Measurements from ENCODE around the gene NKX6-2.

DNA sequence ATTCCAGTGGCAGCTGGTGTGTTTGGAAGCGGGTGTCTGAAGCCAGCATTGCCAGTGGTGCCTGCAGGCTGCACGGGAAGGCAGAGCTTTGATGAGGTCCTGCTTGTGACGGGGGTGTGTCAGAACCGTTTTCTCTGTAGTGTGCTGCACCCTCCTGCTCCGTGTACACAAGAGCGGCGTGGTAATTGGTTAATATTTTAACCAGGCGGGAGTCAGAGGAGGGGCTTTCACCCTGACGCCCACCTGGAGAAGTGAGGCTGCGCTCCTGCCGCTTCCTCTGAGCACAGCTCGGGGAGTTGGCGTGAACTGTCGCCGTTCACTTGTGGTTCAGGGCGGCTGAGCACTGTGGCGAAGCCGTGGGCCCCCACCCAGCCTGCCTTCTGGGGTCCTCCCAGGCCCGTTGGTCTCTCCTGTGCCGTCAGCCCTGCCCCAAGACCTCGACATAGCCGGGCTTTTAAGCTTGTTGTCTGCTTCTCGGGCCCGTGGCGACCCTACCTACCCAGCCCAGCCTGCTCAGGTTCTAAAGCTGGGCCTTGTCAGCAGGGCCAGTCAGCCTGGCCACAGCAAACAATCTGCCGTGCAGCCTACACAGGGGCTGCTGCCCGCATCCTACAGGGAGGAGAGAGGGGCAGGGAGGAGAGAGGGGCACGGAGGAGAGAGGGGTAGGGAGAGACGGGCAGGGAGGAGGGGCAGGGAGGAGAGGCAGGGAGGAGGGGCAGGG lies 11.6 kb downstream of the NKX6-2 start:
- no peak for TF ChIP-seq POLR2A (IDR thresholded peaks at IDR 0.05)
- TF ChIP-seq, protein P1, sequence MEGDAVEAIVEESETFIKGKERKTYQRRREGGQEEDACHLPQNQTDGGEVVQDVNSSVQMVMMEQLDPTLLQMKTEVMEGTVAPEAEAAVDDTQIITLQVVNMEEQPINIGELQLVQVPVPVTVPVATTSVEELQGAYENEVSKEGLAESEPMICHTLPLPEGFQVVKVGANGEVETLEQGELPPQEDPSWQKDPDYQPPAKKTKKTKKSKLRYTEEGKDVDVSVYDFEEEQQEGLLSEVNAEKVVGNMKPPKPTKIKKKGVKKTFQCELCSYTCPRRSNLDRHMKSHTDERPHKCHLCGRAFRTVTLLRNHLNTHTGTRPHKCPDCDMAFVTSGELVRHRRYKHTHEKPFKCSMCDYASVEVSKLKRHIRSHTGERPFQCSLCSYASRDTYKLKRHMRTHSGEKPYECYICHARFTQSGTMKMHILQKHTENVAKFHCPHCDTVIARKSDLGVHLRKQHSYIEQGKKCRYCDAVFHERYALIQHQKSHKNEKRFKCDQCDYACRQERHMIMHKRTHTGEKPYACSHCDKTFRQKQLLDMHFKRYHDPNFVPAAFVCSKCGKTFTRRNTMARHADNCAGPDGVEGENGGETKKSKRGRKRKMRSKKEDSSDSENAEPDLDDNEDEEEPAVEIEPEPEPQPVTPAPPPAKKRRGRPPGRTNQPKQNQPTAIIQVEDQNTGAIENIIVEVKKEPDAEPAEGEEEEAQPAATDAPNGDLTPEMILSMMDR (IDR thresholded peaks at IDR 0.05): no peak
